SK-N-MC (cell line): ENCODE measurements around the gene SH3BGRL.

Experiments
- EZH2 ChIP-seq: fragments of 200-600 bp; sonication (generic); IDR thresholded peaks from one replicate; pipeline ENCODE4 v1.6.1; 2017; ENCODE audit warnings: antibody characterized with exemption
- POLR2AphosphoS5 ChIP-seq: IDR thresholded peaks from 2 replicates; pipeline ENCODE4 v1.6.1; 2012; ENCODE audit warnings: mild to moderate bottlenecking, low read depth, low read length, borderline replicate concordance

DNA sequence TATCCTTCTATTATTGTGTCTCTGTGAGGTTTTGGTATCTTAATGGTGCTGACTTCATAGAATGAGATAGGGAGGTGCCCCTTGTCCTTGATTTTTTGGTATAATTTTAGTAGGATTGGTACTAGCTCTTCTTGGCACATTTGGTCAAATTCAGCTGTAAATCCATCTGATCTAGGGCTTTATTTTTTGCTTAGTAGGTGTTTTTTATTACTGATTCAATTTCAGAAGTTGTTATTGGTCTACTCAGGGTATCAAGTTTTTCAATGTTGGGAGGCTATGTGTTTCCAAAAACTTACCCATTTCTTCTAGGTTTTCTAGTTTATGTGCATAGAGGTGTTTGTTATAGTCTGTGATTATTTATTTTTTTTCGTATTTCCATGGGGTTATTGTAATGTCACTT, 103.3 kb downstream of the SH3BGRL start:
- no peak for TF ChIP-seq POLR2AphosphoS5
- TF ChIP-seq EZH2: no peak
